ENCODE data around the gene HIPK3. TPM values are rescaled to one million over a fixed set of nuclear protein-coding genes. Genes with fewer than 3 reads are reported as not detected.
"Not testable (repeated sequence)": the region's sequence is repeated elsewhere in the genome, so short reads cannot be mapped to it uniquely, and the experiment has no call there.

The HIPK3 gene
- polyA plus RNA-seq (ENCODE audit: low read depth in 6 of 6) = 10 to 100 TPM; 32.9 to 44.0 (median 36.7) TPM

DNA sequence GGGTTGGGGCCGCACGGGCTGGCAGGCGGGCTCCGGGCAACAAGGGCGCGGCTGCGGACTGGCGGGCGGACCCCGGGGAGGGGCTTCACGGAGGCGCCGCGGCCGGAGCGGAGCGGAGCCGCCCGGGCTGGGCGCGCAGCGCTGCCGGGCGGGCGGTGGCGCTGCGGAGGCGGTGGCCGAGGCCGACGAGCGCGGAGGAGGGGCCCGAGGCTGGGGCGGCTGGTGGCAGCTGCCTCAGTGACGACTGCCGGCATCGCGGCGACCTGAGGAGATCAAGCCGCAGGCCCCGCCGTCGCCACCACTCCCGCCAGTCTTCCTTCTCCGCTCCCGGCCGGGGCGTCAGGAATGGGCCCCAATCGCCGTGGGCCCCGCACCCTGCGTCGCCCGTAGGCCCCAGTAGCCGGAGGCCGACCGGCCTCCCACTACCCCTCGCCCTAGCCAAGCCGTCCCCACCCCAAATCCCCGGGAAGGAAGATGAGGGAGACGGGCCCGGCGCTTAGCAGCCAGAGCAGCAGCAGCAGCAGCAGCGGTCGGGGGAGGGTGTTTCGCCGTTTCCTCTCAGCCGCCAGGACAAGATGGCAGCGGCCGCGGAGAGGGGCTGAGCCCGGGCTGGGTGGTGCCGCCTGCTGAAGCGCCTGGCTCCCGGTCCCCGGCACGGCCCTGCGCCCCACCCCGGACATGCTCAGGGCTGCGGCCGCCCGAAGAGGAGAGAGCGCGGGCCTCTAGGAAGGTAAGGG, at the start of gene HIPK3:
Gene HIPK3 (plus strand): TSS at position 222 of the 737 bp plus-strand sequence.
- Mint-ChIP-seq H3K27ac (peak within 1 kb of the TSS; percentile 97 to 100 (median 98)), H3K9me3 (peaks cover 0 to 5% (median 0%) of the 10 kb centered on the region in 7 donors), H3K36me3 (peaks cover 0 to 6% of the 10 kb centered on the region in 2 donors), H3K4me3 (peak within 1 kb of the TSS; percentile 96 to 100 (median 99)), H3K4me1 (peaks cover 28 to 41% (median 35%) of the 10 kb centered on the region in 3 donors), H3K27me3 (no peaks in the 10 kb centered on the region)
- peak; percentile 85 for DNase-seq
- ATAC-seq (ENCODE audit: low read depth in 2 of 2) = peak; percentile 76 to 77

DNA sequence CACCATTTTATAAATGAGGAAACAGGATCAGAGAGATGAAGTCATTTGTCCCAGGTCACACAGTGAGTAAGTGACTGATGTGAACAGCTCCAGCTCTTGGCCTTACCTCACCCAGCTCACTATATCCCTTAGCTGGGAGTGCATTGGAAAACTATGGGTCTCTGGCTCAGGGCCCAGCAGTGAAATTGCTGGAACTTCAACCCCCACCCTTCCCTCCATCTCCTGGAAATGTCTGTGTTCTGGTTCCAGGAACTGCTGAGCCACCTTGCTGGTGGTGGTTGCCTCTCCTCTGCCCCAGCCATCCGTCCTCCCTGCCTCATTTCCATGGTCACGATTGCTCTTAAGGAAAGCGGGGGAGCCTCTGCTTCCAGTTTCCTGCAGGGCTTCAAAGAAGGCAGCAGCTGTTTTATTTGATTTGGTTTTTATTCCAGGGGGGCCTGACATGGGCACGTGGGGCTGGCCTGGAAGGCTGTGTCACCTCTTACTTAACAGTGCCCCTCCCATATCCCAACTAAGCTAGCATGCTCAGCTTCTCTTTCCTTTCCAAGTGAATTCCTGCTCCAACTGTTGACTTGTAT, 49.7 kb upstream of the HIPK3 start:
- Mint-ChIP-seq H3K27me3 (no peaks in the 10 kb centered on the region), H3K4me1 (no peaks in the 10 kb centered on the region), H3K27ac (no peak overlapping the region), H3K36me3 (no peaks in the 10 kb centered on the region), H3K4me3 (no peak overlapping the region), H3K9me3 (peaks cover 0 to 1% (median 0%) of the 10 kb centered on the region in 7 donors)
- DNase-seq (no peak), ATAC-seq (ENCODE audit: low read depth in 2 of 2) (no peak)

DNA sequence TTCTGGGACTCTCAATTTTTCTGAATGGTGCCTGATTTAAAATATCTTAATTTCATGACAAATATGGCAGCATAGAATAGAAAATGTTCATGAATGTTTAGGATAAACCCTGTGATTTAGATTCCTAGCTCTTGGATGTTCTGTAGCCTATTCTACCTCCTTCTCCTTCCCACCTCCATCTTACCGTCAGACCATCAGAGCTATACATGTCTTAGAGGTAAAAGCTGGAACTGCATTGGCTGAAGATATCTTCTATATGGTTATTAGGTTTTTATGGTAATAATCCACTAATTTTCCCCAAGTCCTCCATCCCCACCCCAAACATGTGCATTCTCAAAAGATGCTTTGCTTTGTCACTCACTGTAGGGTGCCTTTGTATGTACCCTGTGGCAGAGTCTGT, 49.0 kb upstream of the HIPK3 start:
- DNase-seq (no peak), ATAC-seq (ENCODE audit: low read depth in 2 of 2) (no peak)
- H3K4me1 Mint-ChIP-seq = no peaks in the 10 kb centered on the region
- no peak overlapping the region for H3K27ac Mint-ChIP-seq
- no peak overlapping the region for H3K4me3 Mint-ChIP-seq
- H3K27me3 Mint-ChIP-seq = no peaks in the 10 kb centered on the region
- peaks cover 0 to 1% (median 0%) of the 10 kb centered on the region in 7 donors for H3K9me3 Mint-ChIP-seq
- no peaks in the 10 kb centered on the region for H3K36me3 Mint-ChIP-seq

DNA sequence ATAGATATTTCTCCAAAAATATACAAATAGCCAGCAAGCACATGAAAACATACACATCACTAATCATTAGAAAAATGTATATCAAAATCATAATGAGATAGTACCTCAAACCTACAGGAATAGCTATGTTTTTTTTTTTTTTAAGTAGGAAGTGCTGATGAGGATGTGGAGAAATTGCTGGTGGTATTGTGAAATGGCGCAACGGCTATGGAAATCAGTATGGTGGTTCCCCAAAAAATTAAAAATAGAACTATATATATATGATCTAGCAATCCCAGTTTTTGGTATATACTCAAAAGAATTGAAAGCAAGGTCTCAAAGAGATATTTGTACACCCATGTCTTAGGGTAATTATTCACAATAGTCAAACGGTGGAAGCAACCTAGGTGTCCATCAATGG, 46.0 kb upstream of the HIPK3 start:
- H3K27ac Mint-ChIP-seq = no peak overlapping the region
- H3K36me3 Mint-ChIP-seq = no peaks in the 10 kb centered on the region
- peaks cover 0 to 4% (median 0%) of the 10 kb centered on the region in 7 donors for H3K9me3 Mint-ChIP-seq
- H3K27me3 Mint-ChIP-seq = no peaks in the 10 kb centered on the region
- no peak overlapping the region for H3K4me3 Mint-ChIP-seq
- ATAC-seq (ENCODE audit: low read depth in 2 of 2) (no peak), DNase-seq (no peak)
- H3K4me1 Mint-ChIP-seq = no peaks in the 10 kb centered on the region

DNA sequence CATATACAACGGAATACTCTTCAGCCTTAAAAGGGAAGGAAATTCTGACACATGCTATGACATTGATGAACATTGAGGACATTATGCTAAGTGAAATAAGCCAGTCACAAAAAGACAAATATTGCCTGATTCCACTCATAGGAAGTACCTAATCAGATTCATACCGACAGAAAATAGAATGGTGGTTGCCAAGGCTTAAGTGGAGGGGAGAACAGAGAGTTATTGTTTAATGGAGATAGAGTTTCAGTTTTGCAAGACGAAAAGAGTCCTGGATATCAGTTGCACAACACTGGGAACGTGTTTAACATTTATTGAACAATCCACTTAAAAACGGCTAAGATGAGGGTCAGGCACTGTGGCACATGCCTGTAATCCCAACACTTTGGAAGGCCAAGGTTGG, 45.6 kb upstream of the HIPK3 start:
- Mint-ChIP-seq H3K4me3 (no peak overlapping the region), H3K4me1 (no peaks in the 10 kb centered on the region), H3K27ac (no peak overlapping the region), H3K9me3 (peaks cover 0 to 4% (median 0%) of the 10 kb centered on the region in 7 donors), H3K27me3 (no peaks in the 10 kb centered on the region), H3K36me3 (no peaks in the 10 kb centered on the region)
- ATAC-seq (ENCODE audit: low read depth in 2 of 2) = no peak
- no peak for DNase-seq

DNA sequence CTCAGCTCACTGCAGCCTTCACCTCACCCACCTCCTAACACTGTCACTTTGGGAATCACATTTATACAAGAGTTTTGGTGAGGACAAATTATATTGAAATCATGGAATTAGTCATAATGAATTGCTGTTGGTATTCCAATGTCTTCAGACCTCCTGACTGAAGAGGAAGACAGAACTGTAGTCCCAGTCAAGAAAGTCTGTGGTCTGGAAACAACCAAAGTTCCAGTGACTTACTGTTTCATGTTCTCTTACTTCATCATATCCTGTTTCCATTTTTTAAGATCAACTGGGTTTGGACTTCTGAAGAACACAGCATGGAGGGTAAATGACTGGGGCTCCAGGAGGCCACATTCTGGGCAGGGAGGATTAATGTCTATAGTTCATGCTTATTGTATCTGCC, 43.0 kb upstream of the HIPK3 start:
- Mint-ChIP-seq H3K4me1 (no peaks in the 10 kb centered on the region), H3K27ac (no peak overlapping the region), H3K9me3 (peaks cover 0 to 4% (median 0%) of the 10 kb centered on the region in 7 donors), H3K4me3 (no peak overlapping the region), H3K27me3 (no peaks in the 10 kb centered on the region), H3K36me3 (no peaks in the 10 kb centered on the region)
- ATAC-seq (ENCODE audit: low read depth in 2 of 2) (no peak), DNase-seq (no peak)

DNA sequence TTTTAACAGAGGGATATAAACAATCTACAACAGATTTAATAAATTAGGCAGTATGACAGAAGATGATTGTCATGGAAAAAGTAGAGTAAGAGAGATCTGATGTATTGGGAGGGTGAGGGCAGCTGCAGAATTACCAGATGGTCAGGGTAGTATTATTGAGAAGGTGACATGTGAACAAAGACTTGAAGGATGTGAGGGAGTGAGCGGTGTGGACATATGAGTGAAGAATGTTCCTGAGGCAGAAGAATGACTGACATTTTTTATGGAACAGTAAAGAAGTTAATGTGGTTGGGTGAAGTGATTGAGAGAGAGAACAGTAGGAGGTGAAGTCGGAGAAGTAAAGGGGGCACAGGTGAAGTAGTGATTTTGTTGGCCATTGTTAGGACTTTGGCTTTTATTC, 42.4 kb upstream of the HIPK3 start:
- DNase-seq (no peak), ATAC-seq (ENCODE audit: low read depth in 2 of 2) (no peak)
- Mint-ChIP-seq H3K27me3 (no peaks in the 10 kb centered on the region), H3K9me3 (peaks cover 0 to 4% (median 0%) of the 10 kb centered on the region in 7 donors), H3K4me3 (no peak overlapping the region), H3K4me1 (no peaks in the 10 kb centered on the region), H3K27ac (no peak overlapping the region), H3K36me3 (no peaks in the 10 kb centered on the region)

DNA sequence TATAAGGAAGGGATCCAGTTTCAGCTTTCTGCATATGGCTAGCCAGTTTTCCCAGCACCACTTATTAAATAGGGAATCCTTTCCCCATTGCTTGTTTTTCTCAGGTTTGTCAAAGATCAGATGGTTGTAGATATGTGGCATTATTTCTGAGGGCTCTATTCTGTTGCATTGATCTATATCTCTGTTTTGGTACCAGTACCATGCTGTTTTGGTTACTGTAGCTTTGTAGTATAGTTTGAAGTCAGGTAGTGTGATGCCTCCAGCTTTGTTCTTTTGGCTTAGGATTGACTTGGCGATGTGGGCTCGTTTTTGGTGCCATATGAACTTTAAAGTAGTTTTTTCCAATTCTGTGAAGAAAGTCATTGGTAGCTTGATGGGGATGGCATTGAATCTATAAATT, 40.5 kb upstream of the HIPK3 start:
- not testable (repeated sequence) for H3K27me3 Mint-ChIP-seq; H3K36me3 Mint-ChIP-seq; H3K4me3 Mint-ChIP-seq; H3K27ac Mint-ChIP-seq; DNase-seq; H3K4me1 Mint-ChIP-seq; ATAC-seq (ENCODE audit: low read depth in 2 of 2); H3K9me3 Mint-ChIP-seq

DNA sequence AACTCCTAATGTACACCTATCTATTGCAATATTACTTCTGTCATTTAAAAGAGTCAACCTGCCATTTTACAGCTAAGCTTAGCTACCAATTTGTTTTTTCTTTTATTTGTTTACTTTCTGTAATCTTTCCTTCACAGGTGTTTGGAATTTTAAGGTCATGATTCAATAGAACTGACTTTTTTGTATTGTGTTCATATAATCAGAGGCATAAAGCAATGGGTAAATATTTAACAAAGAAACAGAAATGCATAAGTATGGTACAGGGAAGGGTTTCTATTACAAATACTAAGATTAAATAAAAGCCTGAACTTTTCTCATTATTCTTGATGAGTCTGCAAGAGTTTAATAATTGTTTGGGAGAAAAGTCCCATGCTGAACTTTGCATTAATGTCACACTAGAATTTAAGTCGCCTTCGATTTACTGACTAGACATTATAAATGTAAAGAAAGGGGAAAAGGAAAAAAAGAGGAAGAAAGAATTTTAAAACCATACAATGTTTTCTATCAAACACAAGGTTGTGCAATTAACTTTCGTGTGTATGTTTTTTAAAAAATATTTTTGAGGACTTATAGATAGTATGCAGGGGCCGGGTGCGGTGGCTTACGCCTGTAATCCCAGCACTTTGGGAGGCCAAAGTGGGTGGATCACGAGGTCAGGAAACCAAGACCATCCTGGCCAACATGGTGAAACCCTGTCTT, 35.0 kb upstream of the HIPK3 start:
- H3K9me3 Mint-ChIP-seq = no peaks in the 10 kb centered on the region
- DNase-seq = no peak

DNA sequence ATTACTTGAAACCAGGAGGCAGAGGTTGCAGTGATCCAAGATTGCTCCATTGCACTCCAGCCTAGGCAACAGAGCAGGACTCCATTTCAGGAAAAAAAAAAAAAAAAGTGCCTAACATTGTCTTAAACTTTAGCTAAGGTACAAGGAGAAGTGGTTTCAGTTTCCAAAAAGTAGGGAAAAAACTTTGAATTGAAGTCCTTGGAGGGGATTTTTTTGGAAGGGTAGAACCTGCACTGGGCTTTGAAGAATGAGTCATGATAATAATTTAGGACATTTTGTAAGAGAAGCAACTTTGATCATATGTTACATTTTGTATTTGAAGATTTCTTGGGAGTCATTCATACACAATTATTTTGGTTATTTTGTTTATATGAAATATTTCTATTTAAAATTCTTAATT, 31.8 kb upstream of the HIPK3 start:
- Mint-ChIP-seq H3K4me1 (peaks cover 0 to 11% (median 5%) of the 10 kb centered on the region in 3 donors), H3K36me3 (no peaks in the 10 kb centered on the region), H3K27me3 (peaks cover 0 to 4% (median 0%) of the 10 kb centered on the region in 3 donors), H3K27ac (no peak overlapping the region), H3K4me3 (no peak overlapping the region), H3K9me3 (no peaks in the 10 kb centered on the region)
- DNase-seq (no peak), ATAC-seq (ENCODE audit: low read depth in 2 of 2) (no peak)

More for the DNA sequence above, 35.0 kb upstream of the HIPK3 start:
- Mint-ChIP-seq H3K27ac (peak overlapping the region in 2 of 6 donors; percentile 27 to 78), H3K4me3 (no peak overlapping the region), H3K27me3 (peaks cover 0 to under 1% (median 0%) of the 10 kb centered on the region in 3 donors), H3K4me1 (peaks cover 0 to 11% (median 5%) of the 10 kb centered on the region in 3 donors), H3K36me3 (no peaks in the 10 kb centered on the region)
- no peak for ATAC-seq (ENCODE audit: low read depth in 2 of 2)

DNA sequence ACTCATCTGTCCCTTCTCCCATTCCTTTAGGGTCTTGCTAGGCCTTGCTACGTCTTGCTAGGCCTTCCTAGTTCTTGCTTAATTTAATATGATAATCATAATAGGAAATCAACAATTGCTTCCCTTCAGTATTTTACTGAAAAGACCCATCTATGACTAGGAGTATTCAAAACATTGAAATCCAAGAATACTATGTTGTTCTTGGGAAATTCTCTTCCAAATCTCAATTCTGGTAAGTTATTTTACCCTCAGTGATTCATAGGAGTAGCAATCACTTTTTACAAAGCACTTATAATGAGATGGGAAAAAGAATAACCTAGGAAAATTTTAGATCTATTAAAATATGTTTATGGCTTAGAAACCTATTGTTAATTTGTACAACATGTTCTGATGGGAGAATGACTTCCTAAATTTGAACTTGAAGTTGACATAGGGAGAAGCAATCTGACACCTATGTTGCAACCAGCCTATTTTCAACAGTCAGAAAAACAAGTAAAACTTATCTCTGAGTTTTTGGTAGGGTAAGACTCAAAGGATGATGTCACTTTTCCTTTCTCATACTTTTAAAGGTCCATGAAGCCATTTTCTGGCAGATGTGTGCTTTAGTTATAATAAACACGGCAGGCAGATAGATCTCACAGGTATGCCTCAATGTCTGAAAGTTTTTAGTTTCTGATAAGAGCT, 29.5 kb upstream of the HIPK3 start:
- H3K9me3 Mint-ChIP-seq = no peaks in the 10 kb centered on the region
- H3K27me3 Mint-ChIP-seq = peaks cover 0 to 4% (median 0%) of the 10 kb centered on the region in 3 donors
- no peak overlapping the region for H3K4me3 Mint-ChIP-seq
- DNase-seq (no peak), ATAC-seq (ENCODE audit: low read depth in 2 of 2) (no peak)
- no peak overlapping the region for H3K27ac Mint-ChIP-seq
- H3K4me1 Mint-ChIP-seq = no peaks in the 10 kb centered on the region
- H3K36me3 Mint-ChIP-seq = no peaks in the 10 kb centered on the region

DNA sequence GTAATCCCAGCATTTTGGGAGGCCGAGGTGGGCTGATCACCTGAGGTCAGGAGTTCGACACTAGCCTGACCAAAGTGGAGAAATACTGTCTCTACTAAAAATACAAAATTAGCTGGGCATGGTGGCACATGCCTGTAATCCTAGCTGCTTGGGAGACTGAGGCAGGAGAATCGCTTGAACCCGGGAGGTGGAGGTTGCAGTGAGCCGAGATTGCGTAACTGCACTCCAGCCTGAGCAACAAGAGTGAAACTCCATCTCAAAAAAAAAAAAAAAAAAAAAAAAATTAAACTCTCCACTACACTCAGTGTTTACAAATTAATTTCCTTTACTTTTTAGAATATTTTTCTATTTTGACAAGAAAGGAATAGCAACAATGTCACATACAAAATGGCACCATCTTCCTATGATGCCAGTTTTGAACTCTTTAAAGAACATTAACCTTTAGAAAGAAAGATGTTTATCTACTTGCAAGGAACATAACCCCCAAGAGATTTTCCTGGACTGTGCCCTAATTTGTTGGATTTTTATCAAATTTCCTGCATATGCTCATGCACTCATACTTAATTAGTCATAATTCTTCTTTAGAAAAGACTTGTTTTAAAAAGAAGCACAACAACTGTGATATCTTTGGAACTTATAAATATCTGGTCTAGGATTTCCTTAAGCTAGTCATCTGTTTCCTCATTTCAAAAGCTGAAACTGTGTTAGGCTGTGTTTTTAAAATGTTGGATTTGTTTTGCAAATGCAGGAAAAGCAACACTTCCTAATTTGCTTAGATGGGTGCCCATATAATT, 22.6 kb upstream of the HIPK3 start:
- Mint-ChIP-seq H3K36me3 (no peaks in the 10 kb centered on the region), H3K27me3 (no peaks in the 10 kb centered on the region), H3K27ac (no peak overlapping the region), H3K4me3 (no peak overlapping the region), H3K9me3 (peaks cover 0 to 2% (median 0%) of the 10 kb centered on the region in 7 donors), H3K4me1 (peaks cover 0 to 4% (median 0%) of the 10 kb centered on the region in 3 donors)
- no peak for ATAC-seq (ENCODE audit: low read depth in 2 of 2)
- no peak for DNase-seq

Data from naive B cell (primary cell).